ENCODE data around the gene DUOX2. TPM values are rescaled to one million over a fixed set of nuclear protein-coding genes. Genes with fewer than 3 reads are reported as not detected.

The DUOX2 gene
- total and polyA plus RNA-seq, 4 donors, result 0.08 to 0.11 TPM; not detected in 2

DNA sequence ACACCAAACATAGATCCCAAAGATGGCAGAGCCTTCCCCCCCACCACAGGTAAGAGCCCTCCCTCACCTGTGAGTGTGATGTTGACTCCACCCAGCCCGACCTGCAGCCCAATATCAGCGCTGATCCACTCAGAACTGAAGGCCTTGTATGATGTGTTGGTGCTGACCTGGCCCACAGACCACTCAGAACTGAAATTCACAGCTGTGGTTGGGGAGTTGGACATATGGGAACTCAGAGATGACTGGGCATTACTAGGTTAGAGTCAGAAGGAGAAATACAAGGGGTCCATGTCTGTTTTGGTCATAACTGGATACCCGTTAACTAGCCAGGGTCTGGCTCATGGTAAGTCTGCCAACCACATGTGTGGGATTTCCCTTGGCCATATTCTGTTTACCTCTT lies 7.0 kb upstream of the DUOX2 start:
- Histone ChIP-seq H3K4me1 (ENCODE audit: control insufficient read depth, insufficient read depth, low read length) (peaks cover 19% of the 10 kb centered on the region), H3K4me3 (ENCODE audit: low read depth, low read length) (no peak overlapping the region), H3K27me3 (ENCODE audit: control insufficient read depth, insufficient read depth, low read length) (peaks cover 32% of the 10 kb centered on the region), H3K27ac (ENCODE audit: low read depth, low read length) (no peak overlapping the region), H3K36me3 (ENCODE audit: control insufficient read depth, insufficient read depth, low read length) (no peaks in the 10 kb centered on the region), H3K9me3 (ENCODE audit: control insufficient read depth, insufficient read depth, low read length) (no peaks in the 10 kb centered on the region)
- no peak for DNase-seq (ENCODE audit: low read depth in 4 of 6, low spot score in 6 of 6)
- 80% methylated on average over 1 of the region's 3 CpGs for WGBS (ENCODE audit: insufficient coverage)

DNA sequence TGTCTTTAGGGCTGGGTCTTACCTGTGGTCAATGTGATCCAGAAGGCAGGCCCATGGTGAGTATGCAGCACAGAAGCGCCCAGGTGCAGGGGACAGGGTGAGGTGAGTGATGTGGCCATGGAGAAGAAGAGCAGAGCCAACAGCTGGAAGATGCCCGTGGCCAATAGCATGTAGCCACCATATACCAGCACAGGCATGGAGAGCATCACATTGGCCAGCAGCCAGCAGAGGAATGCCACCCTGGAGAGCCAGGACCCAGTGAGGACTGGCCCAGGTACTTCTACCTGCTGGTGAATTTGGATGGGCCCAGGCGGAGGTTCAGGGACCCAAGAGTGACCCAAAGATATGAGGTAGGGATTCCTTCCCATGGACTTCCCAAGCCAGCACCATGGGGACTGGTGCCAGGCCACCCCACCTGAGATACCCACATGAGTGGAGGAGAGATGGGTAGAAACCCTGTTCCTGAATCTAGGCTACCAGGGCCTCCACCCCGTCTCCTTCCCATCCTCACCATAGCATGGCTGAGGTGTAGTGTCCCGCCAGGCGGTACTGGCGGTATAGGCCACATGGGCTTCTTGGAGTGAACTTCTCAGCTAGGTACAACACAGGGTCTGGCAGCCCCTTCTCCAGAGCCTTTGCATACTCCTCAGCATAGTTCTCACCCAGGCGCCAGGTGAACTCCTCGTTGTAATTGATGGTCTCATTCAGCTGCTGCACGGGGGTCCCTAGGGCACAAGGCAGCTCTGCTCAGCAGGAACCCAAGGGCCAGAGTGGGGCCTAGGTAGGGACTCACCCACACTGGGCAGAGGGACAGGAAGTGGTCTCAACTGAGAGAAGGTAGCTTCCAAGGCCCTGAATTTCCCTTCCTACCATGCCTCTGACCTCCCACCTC lies 6.4 kb upstream of the DUOX2 start:
- no peaks in the 10 kb centered on the region for H3K36me3 ChIP-seq (ENCODE audit: control insufficient read depth, insufficient read depth, low read length)
- no peak for DNase-seq (ENCODE audit: low read depth in 4 of 6, low spot score in 6 of 6)
- H3K27me3 ChIP-seq (ENCODE audit: control insufficient read depth, insufficient read depth, low read length), result peaks cover 35% of the 10 kb centered on the region
- no peaks in the 10 kb centered on the region for H3K9me3 ChIP-seq (ENCODE audit: control insufficient read depth, insufficient read depth, low read length)
- WGBS (ENCODE audit: insufficient coverage), result 85% methylated on average over 10 of the region's 10 CpGs
- H3K4me1 ChIP-seq (ENCODE audit: control insufficient read depth, insufficient read depth, low read length), result peaks cover 19% of the 10 kb centered on the region
- no peak overlapping the region for H3K4me3 ChIP-seq (ENCODE audit: low read depth, low read length)
- H3K27ac ChIP-seq (ENCODE audit: low read depth, low read length), result no peak overlapping the region

DNA sequence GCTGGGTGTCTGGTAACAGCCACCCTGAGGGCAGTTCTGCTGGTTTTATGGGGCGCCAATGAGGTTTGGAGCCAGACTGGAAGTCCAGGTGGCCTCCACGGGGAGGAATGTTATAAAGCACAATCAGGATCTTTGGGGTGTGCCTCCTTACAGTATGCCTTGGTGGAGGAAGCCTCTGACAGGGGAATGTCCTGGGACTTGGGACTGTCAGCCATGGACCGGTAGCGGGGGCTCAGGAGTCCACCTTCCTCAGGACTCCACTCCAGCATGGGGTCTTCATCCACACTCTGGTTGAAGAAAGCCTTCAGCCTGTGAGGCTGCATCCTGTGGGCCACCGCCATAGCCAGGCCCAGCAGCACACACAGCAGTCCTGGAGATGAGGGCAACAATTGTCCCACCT lies 5.0 kb upstream of the DUOX2 start:
- Histone ChIP-seq H3K9me3 (ENCODE audit: control insufficient read depth, insufficient read depth, low read length) (no peaks in the 10 kb centered on the region), H3K4me1 (ENCODE audit: control insufficient read depth, insufficient read depth, low read length) (peaks cover 26% of the 10 kb centered on the region), H3K4me3 (ENCODE audit: low read depth, low read length) (no peak overlapping the region), H3K27ac (ENCODE audit: low read depth, low read length) (no peak overlapping the region), H3K27me3 (ENCODE audit: control insufficient read depth, insufficient read depth, low read length) (peaks cover 41% of the 10 kb centered on the region), H3K36me3 (ENCODE audit: control insufficient read depth, insufficient read depth, low read length) (no peaks in the 10 kb centered on the region)
- 91% methylated on average over 5 of the region's 5 CpGs for WGBS (ENCODE audit: insufficient coverage)
- DNase-seq (ENCODE audit: low read depth in 4 of 6, low spot score in 6 of 6), result no peak

DNA sequence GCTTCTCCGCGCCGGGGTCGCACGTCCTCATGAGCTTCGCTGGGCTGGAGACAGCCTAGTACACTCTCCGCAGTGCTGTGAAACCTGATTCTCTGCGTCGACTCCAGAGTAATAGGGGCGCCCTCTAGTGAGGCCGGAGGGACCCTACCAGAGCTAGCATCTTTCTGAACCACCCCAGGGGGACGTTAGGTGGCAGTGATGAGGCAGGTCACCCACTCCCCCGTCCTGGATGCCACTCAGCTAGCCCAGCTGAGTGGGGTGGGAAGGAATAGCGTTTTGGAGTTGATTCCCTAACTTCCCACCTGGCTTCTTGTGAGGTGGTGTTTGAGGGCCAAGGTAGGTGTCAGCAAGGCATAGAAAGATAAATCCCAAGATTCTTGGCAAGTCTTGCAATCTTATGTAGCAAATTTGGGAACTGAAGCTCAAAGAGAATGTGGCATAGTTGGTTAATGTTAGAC lies 4.2 kb upstream of the DUOX2 start:
- 0% methylated on average over 9 of the region's 14 CpGs for WGBS (ENCODE audit: insufficient coverage)
- DNase-seq (ENCODE audit: low read depth in 4 of 6, low spot score in 6 of 6), result peak; percentile 70 to 98 (median 88)
- Histone ChIP-seq H3K4me3 (ENCODE audit: low read depth, low read length) (no peak overlapping the region), H3K27ac (ENCODE audit: low read depth, low read length) (no peak overlapping the region), H3K9me3 (ENCODE audit: control insufficient read depth, insufficient read depth, low read length) (no peaks in the 10 kb centered on the region), H3K27me3 (ENCODE audit: control insufficient read depth, insufficient read depth, low read length) (peaks cover 47% of the 10 kb centered on the region), H3K4me1 (ENCODE audit: control insufficient read depth, insufficient read depth, low read length) (peaks cover 33% of the 10 kb centered on the region), H3K36me3 (ENCODE audit: control insufficient read depth, insufficient read depth, low read length) (no peaks in the 10 kb centered on the region)

DNA sequence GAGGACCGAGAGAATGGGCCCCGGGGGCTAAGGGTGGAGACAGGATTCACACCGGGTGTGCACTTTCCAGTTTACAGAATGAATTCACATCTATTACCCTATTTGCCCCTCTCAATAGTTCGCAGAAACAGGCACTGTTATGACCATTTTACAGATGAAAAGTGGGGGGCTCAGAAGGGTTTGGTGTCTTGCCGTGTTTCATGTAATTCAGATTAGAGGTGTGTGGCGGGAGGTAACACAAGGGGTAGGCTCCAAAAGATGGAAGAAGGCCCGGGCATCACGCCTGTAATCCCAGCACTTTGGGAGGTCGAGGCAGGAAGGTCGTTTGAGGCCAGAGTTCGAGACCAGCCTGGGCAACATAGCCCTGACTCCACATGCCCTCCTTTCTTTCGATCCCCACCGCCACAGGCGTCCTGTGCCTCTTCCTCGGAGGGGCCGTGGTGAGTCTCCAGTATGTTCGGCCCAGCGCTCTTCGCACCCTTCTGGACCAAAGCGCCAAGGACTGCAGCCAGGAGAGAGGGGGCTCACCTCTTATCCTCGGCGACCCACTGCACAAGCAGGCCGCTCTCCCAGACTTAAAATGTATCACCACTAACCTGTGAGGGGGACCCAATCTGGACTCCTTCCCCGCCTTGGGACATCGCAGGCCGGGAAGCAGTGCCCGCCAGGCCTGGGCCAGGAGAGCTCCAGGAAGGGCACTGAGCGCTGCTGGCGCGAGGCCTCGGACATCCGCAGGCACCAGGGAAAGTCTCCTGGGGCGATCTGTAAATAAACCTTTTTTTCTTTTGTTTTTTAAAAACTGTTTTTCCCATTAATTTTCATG lies 3.5 kb upstream of the DUOX2 start:
- H3K36me3 ChIP-seq (ENCODE audit: control insufficient read depth, insufficient read depth, low read length), result no peaks in the 10 kb centered on the region
- H3K4me1 ChIP-seq (ENCODE audit: control insufficient read depth, insufficient read depth, low read length), result peaks cover 40% of the 10 kb centered on the region
- H3K27me3 ChIP-seq (ENCODE audit: control insufficient read depth, insufficient read depth, low read length), result peaks cover 54% of the 10 kb centered on the region
- H3K9me3 ChIP-seq (ENCODE audit: control insufficient read depth, insufficient read depth, low read length), result no peaks in the 10 kb centered on the region
- DNase-seq (ENCODE audit: low read depth in 4 of 6, low spot score in 6 of 6), result no peak
- H3K4me3 ChIP-seq (ENCODE audit: low read depth, low read length), result peak overlapping the region; percentile 12
- no peak overlapping the region for H3K27ac ChIP-seq (ENCODE audit: low read depth, low read length)
- 26% methylated on average over 28 of the region's 33 CpGs for WGBS (ENCODE audit: insufficient coverage)

DNA sequence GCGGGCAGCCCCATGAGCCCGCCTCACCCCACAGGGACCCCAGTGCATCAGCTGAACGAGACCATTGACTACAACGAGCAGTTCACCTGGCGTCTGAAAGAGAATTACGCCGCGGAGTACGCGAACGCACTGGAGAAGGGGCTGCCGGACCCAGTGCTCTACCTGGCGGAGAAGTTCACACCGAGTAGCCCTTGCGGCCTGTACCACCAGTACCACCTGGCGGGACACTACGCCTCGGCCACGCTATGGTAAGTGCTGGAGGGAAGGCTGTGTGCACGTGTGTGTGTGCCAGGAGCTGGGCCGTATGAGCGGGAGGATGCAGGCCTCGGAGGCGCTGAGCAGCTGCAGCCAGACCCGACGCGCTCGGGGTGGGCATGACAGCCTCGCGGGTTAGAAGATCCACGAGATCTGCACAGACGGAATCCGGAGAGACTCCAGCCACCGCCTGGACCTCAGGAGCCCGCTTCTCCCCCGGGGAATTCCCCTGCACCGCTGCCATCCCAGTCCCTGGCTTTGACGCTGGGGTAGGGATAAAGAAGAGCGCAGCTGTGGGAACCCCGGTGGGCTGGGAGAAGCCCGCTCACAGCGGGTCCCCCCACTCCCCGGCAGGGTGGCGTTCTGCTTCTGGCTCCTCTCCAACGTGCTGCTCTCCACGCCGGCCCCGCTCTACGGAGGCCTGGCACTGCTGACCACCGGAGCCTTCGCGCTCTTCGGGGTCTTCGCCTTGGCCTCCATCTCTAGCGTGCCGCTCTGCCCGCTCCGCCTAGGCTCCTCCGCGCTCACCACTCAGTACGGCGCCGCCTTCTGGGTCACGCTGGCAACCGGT lies 2.7 kb upstream of the DUOX2 start:
- Histone ChIP-seq H3K9me3 (ENCODE audit: control insufficient read depth, insufficient read depth, low read length) (no peaks in the 10 kb centered on the region), H3K36me3 (ENCODE audit: control insufficient read depth, insufficient read depth, low read length) (no peaks in the 10 kb centered on the region), H3K4me3 (ENCODE audit: low read depth, low read length) (peak overlapping the region; percentile 12), H3K27me3 (ENCODE audit: control insufficient read depth, insufficient read depth, low read length) (peaks cover 62% of the 10 kb centered on the region), H3K4me1 (ENCODE audit: control insufficient read depth, insufficient read depth, low read length) (peaks cover 48% of the 10 kb centered on the region), H3K27ac (ENCODE audit: low read depth, low read length) (no peak overlapping the region)
- peak in 2 of 6 donors; percentile 29 to 43 for DNase-seq (ENCODE audit: low read depth in 4 of 6, low spot score in 6 of 6)
- 3% methylated on average over 65 of the region's 65 CpGs for WGBS (ENCODE audit: insufficient coverage)

DNA sequence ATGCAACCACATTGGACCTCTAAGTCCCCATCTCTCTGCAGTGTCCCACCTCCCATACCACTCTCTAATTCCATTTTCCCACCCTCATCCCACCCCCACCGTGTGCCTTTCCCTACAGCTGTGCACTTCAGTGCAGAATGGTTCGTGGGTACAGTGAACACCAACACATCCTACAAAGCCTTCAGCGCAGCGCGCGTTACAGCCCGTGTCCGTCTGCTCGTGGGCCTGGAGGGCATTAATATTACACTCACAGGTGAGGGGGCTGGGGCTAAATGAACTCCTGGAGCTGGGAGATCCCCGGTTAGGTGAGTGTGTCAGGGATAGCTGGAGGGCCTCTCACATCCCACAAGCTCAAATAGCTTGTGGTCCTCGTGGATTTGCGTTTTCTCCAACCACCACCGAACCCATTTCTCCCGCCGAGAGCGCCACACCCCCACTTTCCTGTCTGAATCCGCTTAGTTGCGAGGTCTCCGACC lies 2.1 kb upstream of the DUOX2 start:
- DNase-seq (ENCODE audit: low read depth in 4 of 6, low spot score in 6 of 6), result no peak
- Histone ChIP-seq H3K27me3 (ENCODE audit: control insufficient read depth, insufficient read depth, low read length) (peaks cover 64% of the 10 kb centered on the region), H3K9me3 (ENCODE audit: control insufficient read depth, insufficient read depth, low read length) (no peaks in the 10 kb centered on the region), H3K27ac (ENCODE audit: low read depth, low read length) (no peak overlapping the region), H3K4me1 (ENCODE audit: control insufficient read depth, insufficient read depth, low read length) (peaks cover 50% of the 10 kb centered on the region), H3K4me3 (ENCODE audit: low read depth, low read length) (no peak overlapping the region), H3K36me3 (ENCODE audit: control insufficient read depth, insufficient read depth, low read length) (no peaks in the 10 kb centered on the region)
- 13% methylated on average over 10 of the region's 19 CpGs for WGBS (ENCODE audit: insufficient coverage)

DNA sequence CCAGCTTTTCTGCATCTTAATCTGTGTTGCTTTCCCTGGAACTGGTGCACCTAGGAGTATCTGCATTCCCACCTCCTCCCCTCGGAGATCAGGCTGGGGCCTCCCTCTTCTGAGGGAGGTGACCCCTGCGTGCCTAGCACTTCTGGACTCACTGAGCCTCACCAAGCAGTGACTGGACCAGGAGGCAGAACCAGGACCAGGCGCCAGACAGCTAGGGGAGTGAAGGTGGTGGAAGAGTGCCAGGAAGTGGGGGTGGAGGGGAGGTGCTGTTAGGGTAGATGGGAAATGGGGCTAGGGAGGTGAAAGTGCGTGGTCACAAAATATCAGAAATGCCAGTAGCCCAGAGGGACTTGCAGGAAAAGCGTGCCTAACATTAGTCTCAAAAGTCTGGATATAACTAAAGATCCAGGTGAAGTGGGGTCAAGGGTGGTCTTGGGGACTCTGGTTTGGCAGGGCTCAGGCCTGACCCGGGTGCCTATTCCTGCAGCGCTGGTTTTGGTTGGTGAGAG lies 1.4 kb upstream of the DUOX2 start:
- Histone ChIP-seq H3K4me1 (ENCODE audit: control insufficient read depth, insufficient read depth, low read length) (peaks cover 50% of the 10 kb centered on the region), H3K4me3 (ENCODE audit: low read depth, low read length) (no peak overlapping the region), H3K36me3 (ENCODE audit: control insufficient read depth, insufficient read depth, low read length) (no peaks in the 10 kb centered on the region), H3K27ac (ENCODE audit: low read depth, low read length) (no peak overlapping the region), H3K27me3 (ENCODE audit: control insufficient read depth, insufficient read depth, low read length) (peaks cover 70% of the 10 kb centered on the region), H3K9me3 (ENCODE audit: control insufficient read depth, insufficient read depth, low read length) (no peaks in the 10 kb centered on the region)
- DNase-seq (ENCODE audit: low read depth in 4 of 6, low spot score in 6 of 6), result no peak
- WGBS (ENCODE audit: insufficient coverage), result 44% methylated on average over 6 of the region's 7 CpGs

DNA sequence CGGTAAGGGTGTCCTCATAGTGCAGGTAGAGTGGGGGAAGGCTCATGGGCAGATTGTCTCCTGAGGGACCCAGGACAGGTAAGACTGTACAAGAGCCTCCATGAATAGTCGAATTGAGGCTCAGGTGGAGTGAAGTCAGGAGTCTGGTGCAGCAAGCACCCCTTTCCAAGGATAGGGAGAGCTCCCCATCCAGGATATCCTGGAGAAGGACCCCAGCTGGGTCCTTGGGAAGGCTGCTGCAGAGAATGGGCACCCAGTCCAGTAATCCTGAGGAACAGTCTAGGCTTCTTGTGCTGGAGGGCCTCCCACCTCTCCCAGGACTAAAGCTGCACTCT lies 746 bp upstream of the DUOX2 start:
- H3K27ac ChIP-seq (ENCODE audit: low read depth, low read length), result no peak overlapping the region
- H3K4me3 ChIP-seq (ENCODE audit: low read depth, low read length), result no peak overlapping the region
- H3K9me3 ChIP-seq (ENCODE audit: control insufficient read depth, insufficient read depth, low read length), result no peaks in the 10 kb centered on the region
- H3K36me3 ChIP-seq (ENCODE audit: control insufficient read depth, insufficient read depth, low read length), result no peaks in the 10 kb centered on the region
- peaks cover 76% of the 10 kb centered on the region for H3K27me3 ChIP-seq (ENCODE audit: control insufficient read depth, insufficient read depth, low read length)
- no peak for DNase-seq (ENCODE audit: low read depth in 4 of 6, low spot score in 6 of 6)
- whole genome bisulfite sequencing (ENCODE audit: insufficient coverage), result 0% methylated on average over 2 of the region's 2 CpGs
- H3K4me1 ChIP-seq (ENCODE audit: control insufficient read depth, insufficient read depth, low read length), result peaks cover 50% of the 10 kb centered on the region
